KMS-11 (cell line): ENCODE measurements around the gene FOXR1.

ENCODE experiments used
- H2AFZ ChIP-seq: fragments of 200-600 bp; sonication (generic); 2 replicates; pipeline ENCODE4 v1.6.1; 2016; ENCODE audit warnings: antibody characterized with exemption, mixed run types, low read depth
- H3K27ac ChIP-seq: fragments of 200-600 bp; sonication (generic); 2 replicates; pipeline ENCODE4 v1.6.1; 2016; ENCODE audit warnings: mild to moderate bottlenecking, mixed run types
- H3K27me3 ChIP-seq: fragments of 200-600 bp; sonication (generic); 2 replicates; pipeline ENCODE4 v1.6.1; 2017; ENCODE audit warnings: mild to moderate bottlenecking, low read depth, mixed run types, moderate library complexity; ENCODE audit not compliant: insufficient read depth
- H3K36me3 ChIP-seq: fragments of 200-600 bp; sonication (generic); 2 replicates; pipeline ENCODE4 v1.6.1; 2017; ENCODE audit warnings: mild to moderate bottlenecking, mixed run types; ENCODE audit not compliant: insufficient read depth
- H3K4me1 ChIP-seq: fragments of 200-600 bp; sonication (generic); 2 replicates; pipeline ENCODE4 v1.6.1; 2016; ENCODE audit warnings: mild to moderate bottlenecking, low read depth, mixed run types; ENCODE audit not compliant: poor library complexity, severe bottlenecking
- H3K4me2 ChIP-seq: fragments of 200-600 bp; sonication (generic); 2 replicates; pipeline ENCODE4 v1.7.0; 2016; ENCODE audit warnings: mild to moderate bottlenecking, mixed run types
- H3K4me3 ChIP-seq: fragments of 200-600 bp; sonication (generic); IDR thresholded peaks from 2 replicates; pipeline ENCODE4 v1.6.1; 2017; ENCODE audit warnings: low read depth, low read length, mixed read lengths; ENCODE audit not compliant: insufficient read depth
- H3K79me2 ChIP-seq: fragments of 200-600 bp; sonication (generic); 2 replicates; pipeline ENCODE4 v1.6.1; 2016; ENCODE audit warnings: low read depth, mixed run types; ENCODE audit not compliant: insufficient read depth
- H3K9ac ChIP-seq: fragments of 200-600 bp; sonication (generic); 2 replicates; pipeline ENCODE4 v1.6.1; 2016; ENCODE audit warnings: mild to moderate bottlenecking, mixed run types
- H4K20me1 ChIP-seq: fragments of 200-600 bp; sonication (generic); 2 replicates; pipeline ENCODE4 v1.6.1; 2016; ENCODE audit warnings: mild to moderate bottlenecking, mixed run types; ENCODE audit not compliant: insufficient read depth
- CTCF ChIP-seq: fragments of 200-600 bp; sonication (generic); conservative IDR thresholded peaks from 2 replicates; pipeline ENCODE4 v1.6.1; 2017; ENCODE audit warnings: low read depth, mild to moderate bottlenecking, antibody characterized with exemption, low read length, moderate library complexity, mixed read lengths

FOXR1 gene

GRCh38 chr11:118935376-118935775 is 36.2 kb upstream of the FOXR1 start:
- no peak for TF ChIP-seq CTCF
- no peaks in the 10 kb centered on the region for H4K20me1 ChIP-seq
- H3K4me1 ChIP-seq = peaks cover 5% of the 10 kb centered on the region
- H3K36me3 ChIP-seq = no peaks in the 10 kb centered on the region
- no peaks in the 10 kb centered on the region for H3K79me2 ChIP-seq
- H2AFZ ChIP-seq = no peak overlapping the region
- H3K4me3 ChIP-seq = no peak overlapping the region
- H3K27me3 ChIP-seq = no peaks in the 10 kb centered on the region
- H3K4me2 ChIP-seq = no peak overlapping the region
- no peak overlapping the region for H3K9ac ChIP-seq
- H3K27ac ChIP-seq = no peak overlapping the region

- no peaks in the 10 kb centered on the region for H3K27me3 ChIP-seq
- no peak overlapping the region for H3K27ac ChIP-seq
- no peak for TF ChIP-seq CTCF
- H3K9ac ChIP-seq = no peak overlapping the region
- no peaks in the 10 kb centered on the region for H3K79me2 ChIP-seq
- H3K4me3 ChIP-seq = no peak overlapping the region
- H3K4me2 ChIP-seq = no peak overlapping the region
- no peaks in the 10 kb centered on the region for H3K4me1 ChIP-seq
- no peak overlapping the region for H2AFZ ChIP-seq
- H4K20me1 ChIP-seq = no peaks in the 10 kb centered on the region
- no peaks in the 10 kb centered on the region for H3K36me3 ChIP-seq
These were observed 32.8 kb upstream of the FOXR1 start for GRCh38 chr11:118938491-118939403.

- H3K36me3 ChIP-seq = no peaks in the 10 kb centered on the region
- H3K4me3 ChIP-seq = no peak overlapping the region
- no peaks in the 10 kb centered on the region for H3K27me3 ChIP-seq
- no peaks in the 10 kb centered on the region for H4K20me1 ChIP-seq
- H3K79me2 ChIP-seq = no peaks in the 10 kb centered on the region
- TF ChIP-seq CTCF = no peak
- H3K9ac ChIP-seq = no peak overlapping the region
- no peak overlapping the region for H3K27ac ChIP-seq
- no peak overlapping the region for H2AFZ ChIP-seq
- H3K4me2 ChIP-seq = no peak overlapping the region
- H3K4me1 ChIP-seq = no peaks in the 10 kb centered on the region
These were observed 32.1 kb upstream of the FOXR1 start for GRCh38 chr11:118939404-118939915.

- H3K4me2 ChIP-seq = no peak overlapping the region
- H3K4me3 ChIP-seq = no peak overlapping the region
- no peaks in the 10 kb centered on the region for H3K36me3 ChIP-seq
- H2AFZ ChIP-seq = no peak overlapping the region
- H3K27me3 ChIP-seq = no peaks in the 10 kb centered on the region
- H3K79me2 ChIP-seq = no peaks in the 10 kb centered on the region
- no peak for TF ChIP-seq CTCF
- no peaks in the 10 kb centered on the region for H4K20me1 ChIP-seq
- H3K27ac ChIP-seq = no peak overlapping the region
- no peaks in the 10 kb centered on the region for H3K4me1 ChIP-seq
- no peak overlapping the region for H3K9ac ChIP-seq
These were observed 31.5 kb upstream of the FOXR1 start for GRCh38 chr11:118939953-118940598.
